ENCODE results near the gene RUFY2. TPM values are rescaled to one million over a fixed set of nuclear protein-coding genes. Genes with fewer than 3 reads are reported as not detected.

RUFY2 gene
- total RNA-seq, 1 experiment from 2014 or later: 25.9 TPM

DNA sequence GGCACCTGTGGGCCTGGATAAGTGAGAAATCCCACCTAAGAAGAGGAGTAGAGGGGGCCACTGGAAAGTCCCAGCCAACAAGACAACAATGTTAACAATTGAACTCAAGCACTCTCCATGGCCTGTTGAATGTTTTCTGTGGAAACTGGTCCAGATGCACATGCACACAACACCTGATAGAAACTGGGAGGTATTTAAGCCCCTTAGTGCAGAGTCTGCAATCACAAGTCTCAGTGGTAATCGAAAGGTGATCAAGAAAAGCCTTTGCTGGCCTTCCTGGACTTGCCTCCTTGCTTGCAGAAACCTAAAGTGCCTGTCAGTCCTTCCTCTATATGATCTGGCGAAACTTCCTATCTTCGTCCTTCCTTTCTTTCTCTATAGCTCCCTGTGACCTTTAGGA lies 105.8 kb downstream of the RUFY2 start:
- no peak overlapping the region for H3K27ac Mint-ChIP-seq (ENCODE audit: low read depth, unreplicated experiment)
- no peak for DNase-seq (ENCODE audit: unreplicated experiment)
- intact Hi-C loops (cut with micrococcal nuclease): loop anchor here (5.0 kb wide), 1 partner anchor 444 kb away; no protein-coding TSS in a partner anchor
- TF ChIP-seq, protein P1, sequence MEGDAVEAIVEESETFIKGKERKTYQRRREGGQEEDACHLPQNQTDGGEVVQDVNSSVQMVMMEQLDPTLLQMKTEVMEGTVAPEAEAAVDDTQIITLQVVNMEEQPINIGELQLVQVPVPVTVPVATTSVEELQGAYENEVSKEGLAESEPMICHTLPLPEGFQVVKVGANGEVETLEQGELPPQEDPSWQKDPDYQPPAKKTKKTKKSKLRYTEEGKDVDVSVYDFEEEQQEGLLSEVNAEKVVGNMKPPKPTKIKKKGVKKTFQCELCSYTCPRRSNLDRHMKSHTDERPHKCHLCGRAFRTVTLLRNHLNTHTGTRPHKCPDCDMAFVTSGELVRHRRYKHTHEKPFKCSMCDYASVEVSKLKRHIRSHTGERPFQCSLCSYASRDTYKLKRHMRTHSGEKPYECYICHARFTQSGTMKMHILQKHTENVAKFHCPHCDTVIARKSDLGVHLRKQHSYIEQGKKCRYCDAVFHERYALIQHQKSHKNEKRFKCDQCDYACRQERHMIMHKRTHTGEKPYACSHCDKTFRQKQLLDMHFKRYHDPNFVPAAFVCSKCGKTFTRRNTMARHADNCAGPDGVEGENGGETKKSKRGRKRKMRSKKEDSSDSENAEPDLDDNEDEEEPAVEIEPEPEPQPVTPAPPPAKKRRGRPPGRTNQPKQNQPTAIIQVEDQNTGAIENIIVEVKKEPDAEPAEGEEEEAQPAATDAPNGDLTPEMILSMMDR (IDR thresholded peaks at IDR 0.05; ENCODE audit: unreplicated experiment): no peak
- no peaks in the 10 kb centered on the region for H3K36me3 Mint-ChIP-seq (ENCODE audit: insufficient read depth, unreplicated experiment)
- H3K9me3 Mint-ChIP-seq (ENCODE audit: unreplicated experiment): no peaks in the 10 kb centered on the region
- H3K4me1 Mint-ChIP-seq (ENCODE audit: insufficient read depth, unreplicated experiment): no peaks in the 10 kb centered on the region
- BruUV-seq (replicated peaks): no TSS peak
- CTCF ChIA-PET: interaction anchor here (0.6 to 6.8 kb wide), 39 partner anchors 8 to 448 kb away, joined by 3 to 168 read pairs (median 4); no protein-coding TSS in a partner anchor
- H3K4me3 Mint-ChIP-seq (ENCODE audit: unreplicated experiment): no peak overlapping the region
- no peaks in the 10 kb centered on the region for H3K27me3 Mint-ChIP-seq (ENCODE audit: insufficient read depth, unreplicated experiment)
- POLR2A ChIA-PET: interaction anchor here (1.1 to 2.8 kb wide), 4 partner anchors 89 to 218 kb away, joined by 3 to 13 read pairs (median 4); no protein-coding TSS in a partner anchor

DNA sequence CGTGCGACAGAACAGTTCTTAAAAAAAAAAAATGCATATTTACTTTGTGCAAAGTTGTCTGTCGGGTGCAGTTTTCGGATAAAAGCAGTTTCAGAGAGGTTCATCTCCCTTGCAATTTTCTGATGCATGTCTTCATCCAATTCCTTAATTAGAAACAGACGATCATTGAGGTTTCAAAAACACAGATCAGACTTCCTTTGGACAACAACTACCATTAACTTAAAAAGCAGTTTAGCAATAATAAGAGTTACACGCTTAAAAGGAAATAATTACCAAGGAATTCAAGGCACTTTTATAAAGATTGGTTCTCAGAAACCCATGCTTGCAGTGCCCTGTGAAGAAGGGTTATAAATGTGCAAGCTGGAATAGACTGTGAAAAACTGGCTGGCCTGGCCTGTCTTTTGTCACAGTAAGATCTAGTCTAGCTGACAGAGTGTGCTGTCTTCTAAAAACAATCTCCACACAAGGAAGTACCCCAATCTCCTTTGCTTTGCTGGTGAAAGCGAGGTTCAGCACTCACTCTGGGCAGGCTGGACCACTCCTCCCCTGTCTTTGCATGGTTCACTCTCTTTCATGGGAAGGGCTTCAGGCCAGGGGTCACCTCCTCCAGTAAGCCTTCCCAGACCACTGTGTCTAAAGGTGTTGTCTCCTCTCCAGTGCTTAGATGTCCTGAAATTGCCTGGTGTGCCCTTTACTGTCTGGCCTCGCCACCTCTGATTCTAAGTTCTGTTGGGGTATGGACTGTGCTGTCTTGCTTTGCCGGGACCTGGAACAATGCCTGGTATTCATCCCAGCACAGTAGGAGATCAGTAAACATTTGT lies 110.0 kb downstream of the RUFY2 start:
- ChIA-PET CTCF (interaction anchor here (6.8 kb wide), 1 partner anchor 86 kb away, joined by 168 read pairs; no protein-coding TSS in a partner anchor), POLR2A (no interaction called here)
- Mint-ChIP-seq H3K9me3 (ENCODE audit: unreplicated experiment) (no peaks in the 10 kb centered on the region), H3K27me3 (ENCODE audit: insufficient read depth, unreplicated experiment) (no peaks in the 10 kb centered on the region), H3K4me1 (ENCODE audit: insufficient read depth, unreplicated experiment) (no peaks in the 10 kb centered on the region), H3K27ac (ENCODE audit: low read depth, unreplicated experiment) (no peak overlapping the region), H3K4me3 (ENCODE audit: unreplicated experiment) (no peak overlapping the region), H3K36me3 (ENCODE audit: insufficient read depth, unreplicated experiment) (no peaks in the 10 kb centered on the region)
- no TSS peak for BruUV-seq (replicated peaks)
- intact Hi-C loops (cut with micrococcal nuclease): no loop called here
- no peak for DNase-seq (ENCODE audit: unreplicated experiment)
- TF ChIP-seq, protein P1 (IDR thresholded peaks at IDR 0.05; ENCODE audit: unreplicated experiment): no peak

Other genes with a start within 250 kb of the RUFY2 start
- gene ATOH7, start 175.2 kb downstream of the RUFY2 start, total RNA-seq (2022): not detected in 2 replicates
- gene HNRNPH3, start 75.2 kb downstream of the RUFY2 start, total RNA-seq (2022): 216 and 285 TPM in 2 replicates
- 5.6 and 5.7 TPM in 2 replicates for gene PBLD, start 74.3 kb downstream of the RUFY2 start, total RNA-seq (2022)
- gene DNA2, start 64.7 kb upstream of the RUFY2 start, total RNA-seq (2022): 2.6 and 6.9 TPM in 2 replicates
- gene SLC25A16, start 120.2 kb upstream of the RUFY2 start, total RNA-seq (2022): 18.3 and 20.0 TPM in 2 replicates
- gene TET1, start 153.1 kb upstream of the RUFY2 start, total RNA-seq (2022): 0.05 TPM in 1 of 2 replicates, not detected in the other